Ishikawa (cell line): Measurements from ENCODE around the gene KCNIP3.

ENCODE experiments used
- EP300 ChIP-seq: IDR thresholded peaks from 2 replicates; pipeline ENCODE4 v1.6.1; 2012; ENCODE audit warnings: borderline replicate concordance
- TAF1 ChIP-seq: IDR thresholded peaks from 2 replicates; pipeline ENCODE4 v1.6.1; 2012; ENCODE audit warnings: low read depth, mild to moderate bottlenecking
- TF ChIP-seq, protein P1 (sequence below): IDR thresholded peaks from 2 replicates; pipeline ENCODE4 v1.6.1; 2012

DNA sequence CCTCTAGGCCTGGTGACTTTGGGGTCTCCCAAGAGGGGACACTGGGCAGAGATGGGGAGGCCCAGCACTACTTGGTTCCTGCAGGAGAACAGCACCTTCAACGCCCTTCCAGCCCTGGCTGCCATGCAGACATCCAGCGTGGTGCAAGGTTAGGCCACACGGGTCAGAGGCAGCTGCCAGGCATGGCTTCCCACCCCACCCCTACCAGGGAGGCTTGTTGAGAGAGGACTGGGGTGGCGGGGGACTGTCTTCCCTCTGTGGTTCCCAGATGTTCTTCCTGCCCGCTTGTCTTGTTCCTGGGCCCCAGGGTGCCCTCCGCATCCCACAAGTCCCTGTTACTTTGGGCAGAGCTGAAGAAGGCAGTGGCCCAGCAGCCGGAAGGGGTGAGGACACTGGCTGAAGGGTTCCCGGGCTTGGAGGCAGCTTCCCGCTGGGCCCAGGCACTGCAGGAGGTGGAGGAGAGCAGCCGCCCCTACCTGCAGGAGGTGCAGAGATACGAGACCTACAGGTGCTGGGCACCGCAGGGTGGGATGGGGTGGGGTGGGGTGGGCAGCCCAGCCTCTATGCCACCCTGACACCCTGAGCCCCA is 18.4 kb upstream of the KCNIP3 start:
- TF ChIP-seq, protein P1, sequence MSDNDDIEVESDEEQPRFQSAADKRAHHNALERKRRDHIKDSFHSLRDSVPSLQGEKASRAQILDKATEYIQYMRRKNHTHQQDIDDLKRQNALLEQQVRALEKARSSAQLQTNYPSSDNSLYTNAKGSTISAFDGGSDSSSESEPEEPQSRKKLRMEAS, result no peak
- TF ChIP-seq EP300 (no peak), TAF1 (no peak)
